ENCODE results near the gene PRPH2.

Gene PRPH2

GRCh38 chr6:42722497-42722896 is at the start of gene PRPH2:
Gene PRPH2 (minus strand): TSS chr6:42722597. CDS start chr6:42722334, 263 bp downstream.
- no peak for DNase-seq

GRCh38 chr6:42771741-42772100 is 49.3 kb upstream of the PRPH2 start:
- DNase-seq: no peak

GRCh38 chr6:42769836-42770235 is 47.4 kb upstream of the PRPH2 start:
- DNase-seq: no peak

- DNase-seq: no peak
Measured at GRCh38 chr6:42769051-42769450, 46.7 kb upstream of the PRPH2 start.

GRCh38 chr6:42766163-42766670 is 43.8 kb upstream of the PRPH2 start:
- DNase-seq: no peak

GRCh38 chr6:42764911-42765648 is 42.7 kb upstream of the PRPH2 start:
- no peak for DNase-seq

- no peak for DNase-seq
Measured at GRCh38 chr6:42762950-42763349, 40.6 kb upstream of the PRPH2 start.

- DNase-seq: no peak
Measured at GRCh38 chr6:42762426-42762859, 40.0 kb upstream of the PRPH2 start.

- DNase-seq: no peak
Measured at GRCh38 chr6:42761287-42762067, 39.1 kb upstream of the PRPH2 start.

- DNase-seq: no peak
Measured at GRCh38 chr6:42758756-42759430, 36.5 kb upstream of the PRPH2 start.

GRCh38 chr6:42756722-42757121 is 34.3 kb upstream of the PRPH2 start:
- no peak for DNase-seq

- DNase-seq: no peak
Measured at GRCh38 chr6:42754759-42755158, 32.4 kb upstream of the PRPH2 start.

- DNase-seq: no peak
Measured at GRCh38 chr6:42751055-42751454, 28.7 kb upstream of the PRPH2 start.

- DNase-seq: no peak
Measured at GRCh38 chr6:42748203-42748898, 26.0 kb upstream of the PRPH2 start.

- peak; percentile 87 to 89 for DNase-seq
Measured at GRCh38 chr6:42746463-42747391, 24.3 kb upstream of the PRPH2 start.

- DNase-seq: peak; percentile 95 to 98
Measured at GRCh38 chr6:42745640-42746462, 23.5 kb upstream of the PRPH2 start, which contains the start of gene TBCC. Gene TBCC (minus strand): TSS chr6:42746103. CDS start chr6:42746073, 30 bp downstream.

GRCh38 chr6:42745083-42745639 is 22.8 kb upstream of the PRPH2 start:
- no peak for DNase-seq

GRCh38 chr6:42744351-42744893 is 22.0 kb upstream of the PRPH2 start:
- peak in 1 of 2 experiments; percentile 18 for DNase-seq

- peak; percentile 78 to 81 for DNase-seq
Measured at GRCh38 chr6:42742116-42742894, 19.9 kb upstream of the PRPH2 start.

Measured in SHP77 (cell line).